ENCODE data around the gene PRR22. TPM values are rescaled to one million over a fixed set of nuclear protein-coding genes. Genes with fewer than 3 reads are reported as not detected.

Gene PRR22
- total RNA-seq, 4 donors from 2014 or later, result 1.3 to 5.0 (median 2.1) TPM

DNA sequence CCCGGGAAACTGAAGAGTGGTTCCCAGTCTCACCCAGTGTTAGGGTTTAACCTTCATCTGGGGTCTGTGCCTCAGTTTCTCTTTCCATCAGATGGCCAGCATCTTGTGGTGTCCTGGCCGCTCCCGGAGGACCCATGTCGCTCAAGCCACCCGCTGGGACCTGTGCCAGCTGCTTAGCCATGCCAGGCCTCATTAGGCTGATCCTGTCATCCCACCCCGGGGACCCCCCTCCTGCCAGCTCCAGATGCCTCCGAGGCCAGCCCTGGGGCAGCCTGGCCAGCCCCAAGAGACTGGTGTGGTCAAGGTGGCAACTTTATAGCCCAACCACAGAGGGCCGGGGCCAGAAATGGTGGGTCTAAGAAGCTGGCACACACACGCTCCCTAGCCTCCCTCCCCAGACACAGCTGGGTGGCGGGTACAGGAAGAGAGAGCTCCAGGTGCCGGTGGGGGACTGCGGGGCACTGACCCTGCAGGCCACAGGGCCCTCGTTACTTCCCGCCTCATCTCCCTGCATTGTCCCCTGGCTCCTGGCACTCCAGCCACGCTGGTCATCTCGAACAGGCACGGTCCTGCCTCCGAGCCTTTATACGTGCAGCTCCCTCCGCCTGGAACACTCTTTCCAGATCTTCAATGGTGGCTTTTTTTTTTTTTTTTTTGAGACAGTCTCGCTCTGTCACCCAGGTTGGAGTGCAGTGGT is 23.7 kb upstream of the PRR22 start:
- 79 to 89% methylated on average over 15 to 17 of the region's 21 CpGs for WGBS, 2 donors
- no peak overlapping the region for H3K27ac ChIP-seq
- H3K36me3 ChIP-seq, result no peaks in the 10 kb centered on the region
- peaks cover 9 to 26% (median 20%) of the 10 kb centered on the region in 3 donors for H3K4me1 ChIP-seq
- no peak for DNase-seq
- intact Hi-C loops (cut with DNase I), result no loop called here
- no peak overlapping the region for H3K4me3 ChIP-seq
- no peaks in the 10 kb centered on the region for H3K9me3 ChIP-seq
- TF ChIP-seq, protein P1, sequence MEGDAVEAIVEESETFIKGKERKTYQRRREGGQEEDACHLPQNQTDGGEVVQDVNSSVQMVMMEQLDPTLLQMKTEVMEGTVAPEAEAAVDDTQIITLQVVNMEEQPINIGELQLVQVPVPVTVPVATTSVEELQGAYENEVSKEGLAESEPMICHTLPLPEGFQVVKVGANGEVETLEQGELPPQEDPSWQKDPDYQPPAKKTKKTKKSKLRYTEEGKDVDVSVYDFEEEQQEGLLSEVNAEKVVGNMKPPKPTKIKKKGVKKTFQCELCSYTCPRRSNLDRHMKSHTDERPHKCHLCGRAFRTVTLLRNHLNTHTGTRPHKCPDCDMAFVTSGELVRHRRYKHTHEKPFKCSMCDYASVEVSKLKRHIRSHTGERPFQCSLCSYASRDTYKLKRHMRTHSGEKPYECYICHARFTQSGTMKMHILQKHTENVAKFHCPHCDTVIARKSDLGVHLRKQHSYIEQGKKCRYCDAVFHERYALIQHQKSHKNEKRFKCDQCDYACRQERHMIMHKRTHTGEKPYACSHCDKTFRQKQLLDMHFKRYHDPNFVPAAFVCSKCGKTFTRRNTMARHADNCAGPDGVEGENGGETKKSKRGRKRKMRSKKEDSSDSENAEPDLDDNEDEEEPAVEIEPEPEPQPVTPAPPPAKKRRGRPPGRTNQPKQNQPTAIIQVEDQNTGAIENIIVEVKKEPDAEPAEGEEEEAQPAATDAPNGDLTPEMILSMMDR (IDR thresholded peaks at IDR 0.05), result no peak
- TF ChIP-seq POLR2A (IDR thresholded peaks at IDR 0.05), result no peak
- H3K27me3 ChIP-seq, result peaks cover 0 to 28% (median 0%) of the 10 kb centered on the region in 4 donors

DNA sequence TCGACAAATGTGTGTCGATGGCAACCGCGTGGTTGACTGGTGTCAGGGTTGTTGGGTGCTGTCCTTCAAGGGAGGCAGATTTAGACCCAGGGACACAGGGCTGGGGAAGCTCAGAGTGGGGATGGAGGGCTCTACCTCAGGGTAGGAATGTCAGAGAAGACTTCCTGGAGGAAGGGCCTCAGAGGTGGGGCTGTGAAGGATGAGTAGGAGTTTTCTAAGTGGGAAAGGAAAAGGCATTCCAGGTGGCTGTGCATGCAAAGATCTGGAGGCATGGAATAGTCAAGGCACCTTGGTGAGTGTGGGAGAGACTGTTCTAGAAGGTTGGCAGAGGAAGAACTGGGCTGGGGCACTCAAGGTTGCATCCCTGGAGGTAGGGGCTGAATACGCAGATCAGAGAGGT is 22.4 kb upstream of the PRR22 start:
- no peak for DNase-seq
- no peak overlapping the region for H3K4me3 ChIP-seq
- TF ChIP-seq, protein P1 (IDR thresholded peaks at IDR 0.05), result no peak
- no peak for TF ChIP-seq POLR2A (IDR thresholded peaks at IDR 0.05)
- peaks cover 9 to 40% (median 21%) of the 10 kb centered on the region in 3 donors for H3K4me1 ChIP-seq
- H3K27me3 ChIP-seq, result peaks cover 0 to 42% (median 3%) of the 10 kb centered on the region in 4 donors
- 76 to 92% methylated on average over 4 to 5 of the region's 5 CpGs for WGBS, 2 donors
- intact Hi-C loops (cut with DNase I), result no loop called here
- H3K9me3 ChIP-seq, result no peaks in the 10 kb centered on the region
- no peaks in the 10 kb centered on the region for H3K36me3 ChIP-seq
- peak overlapping the region in 1 of 4 donors; percentile 81 for H3K27ac ChIP-seq

DNA sequence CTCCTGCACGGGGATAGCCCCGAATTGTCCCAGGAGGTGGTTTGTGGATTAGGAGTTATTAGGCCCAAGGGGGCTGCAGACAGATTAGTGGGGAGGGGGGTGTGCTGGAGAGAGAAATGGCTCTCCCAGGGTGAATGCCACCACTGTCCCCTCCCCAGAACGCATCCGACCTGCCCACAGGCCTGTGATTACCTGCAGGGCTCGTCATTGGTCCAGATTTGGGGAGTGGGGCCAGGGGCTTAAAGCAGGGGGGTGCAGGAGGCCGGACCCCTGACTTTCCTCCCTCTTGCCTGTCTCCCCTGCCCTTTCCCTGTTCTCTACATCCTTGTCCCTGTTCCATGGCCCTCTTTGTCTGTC is 21.6 kb upstream of the PRR22 start:
- Histone ChIP-seq H3K4me1 (peaks cover 9 to 48% (median 21%) of the 10 kb centered on the region in 3 donors), H3K27me3 (peaks cover 0 to 49% (median 3%) of the 10 kb centered on the region in 4 donors), H3K9me3 (no peaks in the 10 kb centered on the region), H3K4me3 (peak overlapping the region in 3 of 4 donors; percentile 43 to 61 (median 45)), H3K27ac (peak overlapping the region in 3 of 4 donors; percentile 77 to 81 (median 79)), H3K36me3 (no peaks in the 10 kb centered on the region)
- intact Hi-C loops (cut with DNase I), result no loop called here
- no peak for DNase-seq
- TF ChIP-seq, protein P1 (IDR thresholded peaks at IDR 0.05), result peak in 1 of 6 experiments; percentile 1
- no peak for TF ChIP-seq POLR2A (IDR thresholded peaks at IDR 0.05)
- WGBS, 2 donors, result 56 to 65% methylated on average over 4 of the region's 6 CpGs

DNA sequence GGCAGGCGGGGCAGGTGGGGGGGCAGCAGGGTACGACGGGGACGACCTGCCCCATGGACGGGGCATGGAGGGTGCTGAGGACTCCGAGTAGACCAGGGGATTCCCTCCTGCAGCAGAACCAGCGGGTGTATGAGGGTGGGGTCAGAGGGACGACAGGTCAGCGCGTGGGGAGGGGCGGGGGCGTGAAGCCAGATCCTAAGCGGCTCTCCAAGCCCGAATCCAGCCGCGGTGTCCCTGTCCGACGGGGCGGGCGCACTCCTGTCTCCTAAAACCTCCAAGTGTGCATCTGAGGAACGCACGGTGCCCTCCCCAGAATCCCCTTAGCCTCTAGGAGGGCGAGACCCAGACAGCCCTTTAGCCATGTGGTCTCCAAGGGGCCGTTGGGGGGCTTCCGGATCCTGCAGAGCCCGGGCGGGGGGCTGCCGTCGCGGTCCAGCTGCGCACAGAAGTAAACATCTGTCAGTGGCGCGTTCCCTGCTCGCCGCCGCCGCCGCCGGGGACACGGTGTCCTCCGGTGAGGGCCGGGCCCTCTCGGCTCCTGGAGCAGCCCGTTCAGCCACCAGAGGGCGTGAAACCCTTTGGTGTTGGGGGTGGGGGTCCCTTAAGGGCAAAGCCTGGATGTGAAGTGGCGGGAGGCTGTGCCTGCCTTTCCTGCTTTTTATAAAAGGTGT is 21.1 kb upstream of the PRR22 start:
- 3 to 4% methylated on average over 12 to 18 of the region's 46 CpGs for WGBS, 2 donors

More for the DNA sequence above, 21.1 kb upstream of the PRR22 start:
- Histone ChIP-seq H3K36me3 (no peaks in the 10 kb centered on the region), H3K9me3 (no peaks in the 10 kb centered on the region), H3K27me3 (peaks cover 0 to 55% (median 3%) of the 10 kb centered on the region in 4 donors), H3K4me1 (peaks cover 9 to 49% (median 21%) of the 10 kb centered on the region in 3 donors), H3K27ac (peak overlapping the region; percentile 24 to 81 (median 78)), H3K4me3 (peak overlapping the region in 3 of 4 donors; percentile 43 to 61 (median 45))
- no peak for DNase-seq
- TF ChIP-seq, protein P1 (IDR thresholded peaks at IDR 0.05), result peak; percentile 54 to 78 (median 72)
- TF ChIP-seq POLR2A (IDR thresholded peaks at IDR 0.05), result no peak
- intact Hi-C loops (cut with DNase I), result loop anchor here (2.0 kb wide), 1 partner anchor 87 kb away; no protein-coding TSS in a partner anchor
